B cell (primary cell): Measurements from ENCODE around the gene TYW1. TPM values are rescaled to one million over a fixed set of nuclear protein-coding genes. Genes with fewer than 3 reads are reported as not detected.
"Not testable (repeated sequence)": the region's sequence is repeated elsewhere in the genome, so short reads cannot be mapped to it uniquely, and the experiment has no call there.

Experiments used
- ATAC-seq: fragments of 200-7000 bp; cut with Tn5 transposase; one replicate; pipeline ENCODE4 v1.10.0; 2021; ENCODE audit warnings: low read depth, mild to moderate bottlenecking, moderate number of reproducible peaks, moderate library complexity
- CTCF ChIA-PET: fragments of 350-600 bp; sonication (Branson Sonifier 250); formaldehyde crosslinking; loops from one replicate; lab custom pipeline; 2021; ENCODE audit warnings: antibody characterized with exemption, inconsistent platforms; lab: Charles Lee
- POLR2A ChIA-PET: fragments of 350-600 bp; sonication (Branson Sonifier 250); formaldehyde crosslinking; loops from one replicate; lab custom pipeline; 2021; ENCODE audit warnings: antibody characterized with exemption; lab: Charles Lee
- DNase-seq: peaks from one replicate; pipeline ENCODE4 v3.0.0; 2013
- H2AFZ ChIP-seq: 2 replicates; pipeline ENCODE4 v1.6.1; 2012; ENCODE audit warnings: mild to moderate bottlenecking, low read depth, low read length; ENCODE audit not compliant: insufficient read depth, poor library complexity, severe bottlenecking
- H3K27ac ChIP-seq, 2 donors: 1 replicate in 1 of 2; 2 replicates in 1 of 2; pipeline ENCODE4 v1.5.1; 2012 to 2013; ENCODE audit warnings: low read length in 2 of 2, mild to moderate bottlenecking in 2 of 2, moderate library complexity in 1 of 2
- H3K27me3 ChIP-seq, 4 experiments: fragments of 200-600 bp in 1 of 4; sonication (generic) in 1 of 4; replicated peaks in 1 of 4; 1 replicate in 2 of 4; 2 replicates in 2 of 4; pipeline versions ENCODE4 v1.6.1 to v1.7.0; 2013 to 2016; ENCODE audit warnings: low read length in 3 of 4, mild to moderate bottlenecking in 2 of 4, mixed read lengths in 1 of 4, moderate library complexity in 1 of 4; ENCODE audit not compliant: insufficient read depth in 4 of 4, control insufficient read depth in 3 of 4; ENCODE audit errors: control extremely low read depth in 1 of 4
- H3K36me3 ChIP-seq, 2 experiments: replicated peaks in 1 of 2; 1 replicate in 1 of 2; 2 replicates in 1 of 2; pipeline versions ENCODE4 v1.6.1 to v1.7.1; 2013; ENCODE audit warnings: low read length in 1 of 2; ENCODE audit not compliant: insufficient read depth in 2 of 2, control insufficient read depth in 1 of 2; ENCODE audit errors: control extremely low read depth in 1 of 2, extremely low read depth in 1 of 2
- H3K4me1 ChIP-seq, 2 donors: fragments of 200-600 bp in 1 of 2; sonication (generic) in 1 of 2; 1 replicate in 1 of 2; 2 replicates in 1 of 2; pipeline versions ENCODE4 v1.5.1 to v1.6.1; 2013 to 2017; ENCODE audit warnings: low read length in 2 of 2; ENCODE audit not compliant: control insufficient read depth in 2 of 2, insufficient read depth in 2 of 2
- H3K4me2 ChIP-seq: replicated peaks from 2 replicates; pipeline ENCODE3; 2012; ENCODE audit warnings: mild to moderate bottlenecking, low read depth, low read length; ENCODE audit not compliant: poor library complexity, severe bottlenecking
- H3K4me3 ChIP-seq, 5 experiments: fragments of 200-600 bp in 1 of 5; sonication (generic) in 1 of 5; 1 replicate in 3 of 5; 2 replicates in 2 of 5; pipeline versions ENCODE4 v1.5.1 to v1.7.0; 2011 to 2016; ENCODE audit warnings: low read length in 4 of 5, mild to moderate bottlenecking in 4 of 5, low read depth in 2 of 5, control low read depth in 1 of 5, moderate library complexity in 1 of 5; ENCODE audit not compliant: insufficient read depth in 1 of 5; ENCODE audit errors: control extremely low read depth in 1 of 5, extremely low read depth in 1 of 5
- H3K79me2 ChIP-seq: fragments of 200-600 bp; sonication (generic); one replicate; pipeline ENCODE4 v1.6.0; 2016; ENCODE audit warnings: low read length; ENCODE audit not compliant: control insufficient read depth, insufficient read depth
- H3K9ac ChIP-seq: fragments of 200-600 bp; sonication (generic); 2 replicates; pipeline ENCODE4 v1.6.1; 2017; ENCODE audit warnings: mild to moderate bottlenecking, low read length, moderate library complexity
- H3K9me3 ChIP-seq, 3 donors: one replicate each; pipeline versions ENCODE4 v1.6.1 to v1.7.1; 2013; ENCODE audit warnings: low read length in 2 of 3; ENCODE audit not compliant: control insufficient read depth in 2 of 3, insufficient read depth in 1 of 3; ENCODE audit errors: control extremely low read depth in 1 of 3
- H4K20me1 ChIP-seq: 2 replicates; pipeline ENCODE4 v1.6.0; 2012; ENCODE audit warnings: mild to moderate bottlenecking, low read length; ENCODE audit not compliant: insufficient read depth, control insufficient read depth, poor library complexity, severe bottlenecking
- H3K27ac Mint-ChIP-seq: one replicate; pipeline ENCODE4 v1.8.0; 2021; ENCODE audit warnings: mixed read lengths
- H3K27me3 Mint-ChIP-seq: one replicate; pipeline ENCODE4 v1.8.0; 2021; ENCODE audit warnings: mixed read lengths
- H3K4me1 Mint-ChIP-seq: one replicate; pipeline ENCODE4 v1.8.0; 2021; ENCODE audit warnings: mixed read lengths
- H3K4me3 Mint-ChIP-seq: one replicate; pipeline ENCODE4 v1.8.0; 2021; ENCODE audit warnings: mixed read lengths
- H3K9me3 Mint-ChIP-seq: one replicate; pipeline ENCODE4 v1.8.0; 2022; ENCODE audit warnings: mixed read lengths; ENCODE audit not compliant: insufficient read depth
- WGBS: methylation state at CpG from one replicate; pipeline ENCODE4 v1.1.5; 2013; ENCODE audit warnings: missing lambda C conversion rate; ENCODE audit not compliant: insufficient coverage; 5-methylcytosine and 5-hydroxymethylcytosine counted together
- intact Hi-C: fragments of 100-400 bp; cut with micrococcal nuclease; formaldehyde crosslinking; loops from one replicate; pipeline ENCODE4 v1.10.0; 2022
- polyA plus RNA-seq: library from polyadenylated mRNA; depleted of rRNA; stranded (reverse); fragments of >200 nt; gene quantifications from 2 replicates; pipeline ENCODE4 v1.2.3, GENCODE V29; 2012
- total RNA-seq, 2 donors: library from RNA; stranded (reverse); fragments of 120-200 nt in 1 of 2; gene quantifications; 1 replicate in 1 of 2; 2 replicates in 1 of 2; pipeline versions ENCODE4 v1.2.3 to v1.2.4, GENCODE V29; 2013 to 2022

TYW1 gene
- total and polyA plus RNA-seq, 2 donors (not counting 1 experiment from before 2014, with no cell fraction given) = 9.4 to 33.6 TPM

DNA sequence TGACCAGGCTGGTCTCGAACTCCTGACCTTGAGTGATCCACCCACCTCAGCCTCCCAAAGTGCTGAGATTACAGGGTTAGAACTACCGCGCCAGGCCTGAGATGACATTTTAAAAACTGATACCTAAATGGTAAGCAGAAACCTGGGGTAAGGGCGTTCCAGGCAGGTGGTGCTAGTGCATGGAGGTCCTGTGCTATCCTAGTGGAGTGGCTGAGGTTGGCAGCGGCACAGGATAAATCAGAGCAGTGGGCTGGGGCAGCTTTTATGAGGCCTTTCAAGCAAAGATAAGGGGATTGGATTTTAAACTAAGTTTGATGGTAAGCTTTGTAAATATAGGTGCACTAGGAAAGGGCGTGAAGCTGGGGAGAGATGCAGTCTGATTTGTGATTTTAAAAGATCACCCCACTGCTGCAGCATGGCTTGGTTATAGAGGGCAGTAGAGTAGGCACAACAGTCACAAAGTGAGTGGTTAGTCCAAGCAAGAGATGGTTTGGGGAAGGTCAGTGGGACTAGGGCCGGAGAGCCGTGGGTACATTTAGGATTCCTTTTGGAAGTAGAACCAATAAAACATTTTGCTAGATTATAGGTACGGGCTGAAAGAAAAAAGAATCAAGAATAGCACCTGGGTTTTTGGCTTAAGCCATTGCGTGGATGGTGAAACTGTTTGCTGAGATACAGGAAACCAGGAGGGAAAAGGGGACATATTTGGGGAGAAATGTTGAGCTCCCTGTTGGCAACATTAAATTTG lies 188.5 kb downstream of the TYW1 start:
- H3K4me1 ChIP-seq, H3K4me1 Mint-ChIP-seq, H3K27ac ChIP-seq, H2AFZ ChIP-seq, H3K4me3 Mint-ChIP-seq, POLR2A ChIA-PET, H3K27me3 Mint-ChIP-seq, DNase-seq, H4K20me1 ChIP-seq, H3K36me3 ChIP-seq, H3K27ac Mint-ChIP-seq, H3K79me2 ChIP-seq, H3K4me3 ChIP-seq, H3K4me2 ChIP-seq, H3K9me3 ChIP-seq, CTCF ChIA-PET, H3K9me3 Mint-ChIP-seq, intact Hi-C loops, ATAC-seq, H3K27me3 ChIP-seq, H3K9ac ChIP-seq: not testable (repeated sequence)
- 100% methylated on average over 4 of the region's 10 CpGs for WGBS

DNA sequence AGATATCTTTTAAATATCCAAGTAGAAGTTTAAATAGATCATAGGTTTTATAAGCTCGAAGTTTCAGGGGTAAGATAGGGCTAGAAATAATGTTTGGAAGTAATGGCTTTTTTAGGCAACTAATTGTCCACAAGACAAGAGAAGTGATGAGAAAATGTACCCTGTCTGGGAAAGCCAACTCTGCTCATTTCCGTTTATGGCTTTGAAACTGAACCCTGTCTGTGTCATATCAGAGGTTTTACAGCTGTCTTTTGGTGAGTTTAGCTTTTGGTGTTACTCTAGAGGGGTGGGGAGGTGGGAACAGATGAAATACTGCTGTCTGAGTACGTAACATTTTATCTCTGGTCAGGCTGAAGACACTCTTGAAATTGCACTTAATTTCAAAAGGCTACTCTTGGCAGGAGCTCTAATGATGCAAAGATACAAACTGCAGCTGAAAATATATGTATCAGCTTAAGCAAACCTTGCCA lies 189.1 kb downstream of the TYW1 start:
- H4K20me1 ChIP-seq, CTCF ChIA-PET, H3K4me3 ChIP-seq, H3K27me3 Mint-ChIP-seq, H3K27ac Mint-ChIP-seq, H3K4me2 ChIP-seq, H3K4me1 ChIP-seq, H3K4me1 Mint-ChIP-seq, DNase-seq, H3K9me3 ChIP-seq, H3K9ac ChIP-seq, POLR2A ChIA-PET, H3K36me3 ChIP-seq, ATAC-seq, H3K27ac ChIP-seq, H3K27me3 ChIP-seq, H3K9me3 Mint-ChIP-seq, intact Hi-C loops, H2AFZ ChIP-seq, H3K79me2 ChIP-seq, H3K4me3 Mint-ChIP-seq: not testable (repeated sequence)
- no CpG with 5 or more reads among the region's 3 CpGs for WGBS

DNA sequence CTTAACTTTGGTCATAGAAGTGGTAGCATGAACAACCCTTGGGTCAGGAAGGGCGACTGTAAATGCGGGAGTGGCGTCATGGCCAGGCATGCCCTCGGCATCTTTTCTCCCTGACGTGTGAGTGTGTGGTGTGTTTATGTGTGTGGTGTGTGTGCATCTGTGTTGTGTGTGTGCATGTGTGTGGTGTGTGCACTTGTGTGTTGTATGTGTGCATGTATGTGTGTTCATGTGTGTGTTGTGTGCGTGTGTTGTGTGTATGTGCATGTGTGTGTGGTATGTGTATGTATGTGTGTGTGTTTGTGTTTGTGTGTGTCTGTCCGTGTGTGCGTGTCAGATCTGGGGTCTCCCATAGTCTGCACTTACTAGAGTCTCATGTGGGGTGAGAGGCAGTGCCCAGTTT lies 192.5 kb downstream of the TYW1 start:
- H4K20me1 ChIP-seq, intact Hi-C loops, POLR2A ChIA-PET, H3K9ac ChIP-seq, H3K4me2 ChIP-seq, H3K4me3 ChIP-seq, H3K4me3 Mint-ChIP-seq, DNase-seq, H3K9me3 ChIP-seq, H2AFZ ChIP-seq, CTCF ChIA-PET, H3K27ac ChIP-seq, H3K4me1 ChIP-seq, H3K9me3 Mint-ChIP-seq, H3K27me3 ChIP-seq, ATAC-seq, H3K27ac Mint-ChIP-seq, H3K79me2 ChIP-seq, H3K36me3 ChIP-seq, H3K4me1 Mint-ChIP-seq, H3K27me3 Mint-ChIP-seq: not testable (repeated sequence)
- WGBS = 95% methylated on average over 8 of the region's 8 CpGs

DNA sequence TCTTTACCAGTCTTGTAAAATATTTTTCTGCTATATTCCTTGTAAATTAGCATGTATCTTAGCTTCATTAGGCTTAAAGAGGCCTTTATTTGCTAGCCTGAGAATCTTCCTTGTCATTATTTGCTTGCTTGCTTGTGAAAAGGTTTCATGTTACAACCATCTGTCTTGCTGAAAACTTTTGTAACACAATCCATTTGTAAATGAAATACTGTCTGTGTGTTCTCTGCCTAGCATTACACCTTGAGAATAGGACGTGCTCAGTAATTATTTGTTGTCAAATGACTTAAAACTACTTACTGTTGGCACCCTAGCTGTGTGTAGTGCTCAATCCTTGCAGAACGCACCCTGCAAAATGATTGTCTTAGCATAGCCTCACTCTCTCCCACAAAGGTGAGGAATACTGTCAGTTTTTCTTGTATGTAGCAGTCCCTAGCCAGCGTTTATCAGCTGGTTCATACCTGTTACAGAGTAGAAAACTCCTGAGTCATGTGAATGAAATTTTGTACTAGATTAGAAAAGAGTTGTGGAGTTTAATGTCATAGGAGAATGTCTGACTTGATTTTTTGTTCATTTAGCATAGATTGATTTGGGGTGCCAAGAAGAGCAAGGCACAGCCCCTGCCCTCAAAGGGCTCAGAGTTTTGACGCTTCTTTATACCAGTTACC lies 193.3 kb downstream of the TYW1 start:
- H3K4me1 Mint-ChIP-seq, intact Hi-C loops, DNase-seq, H3K9me3 ChIP-seq, H3K27me3 Mint-ChIP-seq, POLR2A ChIA-PET, H3K36me3 ChIP-seq, H3K9me3 Mint-ChIP-seq, H3K4me1 ChIP-seq, H3K4me3 Mint-ChIP-seq, H4K20me1 ChIP-seq, H3K9ac ChIP-seq, H3K27me3 ChIP-seq, H3K27ac Mint-ChIP-seq, H3K4me3 ChIP-seq, H3K4me2 ChIP-seq, H2AFZ ChIP-seq, CTCF ChIA-PET, H3K79me2 ChIP-seq, ATAC-seq, H3K27ac ChIP-seq: not testable (repeated sequence)
- 95% methylated on average over 2 of the region's 4 CpGs for WGBS
